HCT116 (cell line): Measurements from ENCODE around the gene PRMT5. TPM values are rescaled to one million over a fixed set of nuclear protein-coding genes. Genes with fewer than 3 reads are reported as not detected.
A peak's percentile ranks its signal among the peaks of the same experiment; 100 is the strongest.

Experiments used
- ATAC-seq: fragments of 200-7000 bp; cut with Tn5 transposase; 2 replicates; pipeline ENCODE4 v1.9.1; 2020; ENCODE audit warnings: mild to moderate bottlenecking, moderate library complexity
- BruUV-seq: library from RNA; stranded (reverse); fragments of 400-500 nt; replicated peaks from 2 replicates; lab custom pipeline; 2021; lab: Mats Ljungman, UMichigan
- CTCF ChIA-PET: fragments of 300-600 bp; sonication (Branson Sonifier 250); formaldehyde crosslinking; loops from one replicate; lab custom pipeline; 2021; ENCODE audit warnings: antibody characterized with exemption; lab: Charles Lee
- POLR2A ChIA-PET: fragments of 300-600, 350-600 bp; sonication (Branson Sonifier 250); formaldehyde crosslinking; loops from one replicate; lab custom pipeline; 2021; ENCODE audit warnings: antibody characterized with exemption; lab: Charles Lee
- RAD21 ChIA-PET, 2 experiments: fragments of 300-600 bp; sonication (Branson Sonifier 250); formaldehyde crosslinking; loops; one replicate each; lab custom pipeline; 2023; ENCODE audit warnings: low total read pairs in 2 of 2; ENCODE audit not compliant: uncharacterized antibody in 2 of 2, unreplicated experiment in 2 of 2, low non-redundant PET in 1 of 2; lab: Charles Lee
- DNase-seq: peaks from one replicate; pipeline ENCODE4 v3.0.0-alpha.2; 2010; ENCODE audit warnings: low read depth, low spot score
- H2AFZ ChIP-seq: fragments of 200-600 bp; shearing (Covaris generic), sonication (generic); 2 replicates; pipeline ENCODE4 v1.6.1; 2017; ENCODE audit warnings: low read depth, mixed run types, mixed read lengths, antibody characterized with exemption, low read length; ENCODE audit not compliant: poor library complexity, severe bottlenecking
- H3K27ac ChIP-seq: 2 replicates; pipeline ENCODE4 v1.5.1; 2012; ENCODE audit warnings: low read depth, low read length
- H3K27me3 ChIP-seq: fragments of 200-600 bp; sonication (generic); 2 replicates; pipeline ENCODE4 v1.6.1; 2016; ENCODE audit warnings: mixed run types, low read length, mixed read lengths; ENCODE audit not compliant: insufficient read depth
- H3K36me3 ChIP-seq, 2 experiments: fragments of 200-500 bp in 1 of 2; fragments of 200-600 bp in 1 of 2; sonication (Bioruptor generic) in 1 of 2; sonication (generic) in 1 of 2; 2 replicates each; pipeline versions ENCODE4 v1.5.1 to v1.6.1; 2014 to 2016; ENCODE audit warnings: low read length in 2 of 2, inconsistent platforms in 1 of 2, mixed read lengths in 1 of 2, mixed run types in 1 of 2; ENCODE audit not compliant: insufficient read depth in 2 of 2, control insufficient read depth in 1 of 2
- H3K4me1 ChIP-seq, 2 experiments: fragments of 200-600 bp in 1 of 2; sonication (generic) in 1 of 2; 2 replicates each; pipeline versions ENCODE4 v1.5.1 to v1.6.1; 2012 to 2017; ENCODE audit warnings: low read length in 2 of 2, inconsistent platforms in 1 of 2, mild to moderate bottlenecking in 1 of 2, mixed read lengths in 1 of 2, mixed run types in 1 of 2, moderate library complexity in 1 of 2; ENCODE audit not compliant: insufficient read depth in 2 of 2, control insufficient read depth in 1 of 2
- H3K4me2 ChIP-seq: fragments of 200-600 bp; sonication (generic); 2 replicates; pipeline ENCODE4 v1.6.1; 2017; ENCODE audit warnings: mixed run types, low read length, mixed read lengths
- H3K4me3 ChIP-seq, 2 experiments: fragments of 200-600 bp in 1 of 2; sonication (generic) in 1 of 2; replicated peaks in 1 of 2; 2 replicates each; pipeline ENCODE4 v1.5.1; 2011 to 2016; ENCODE audit warnings: low read length in 2 of 2, control low read depth in 1 of 2, low read depth in 1 of 2, mild to moderate bottlenecking in 1 of 2, mixed read lengths in 1 of 2, mixed run types in 1 of 2
- H3K79me2 ChIP-seq: fragments of 200-600 bp; sonication (generic); 2 replicates; pipeline ENCODE4 v1.6.1; 2017; ENCODE audit warnings: mild to moderate bottlenecking, mixed run types, low read length, moderate library complexity, mixed read lengths; ENCODE audit not compliant: insufficient read depth
- H3K9ac ChIP-seq: fragments of 200-600 bp; sonication (generic); 2 replicates; pipeline ENCODE4 v1.6.1; 2016; ENCODE audit warnings: low read length, mixed read lengths
- H3K9me2 ChIP-seq: fragments of 200-600 bp; sonication (generic), shearing (Covaris generic); 2 replicates; pipeline ENCODE4 v1.6.1; 2017; ENCODE audit warnings: mixed run types, mild to moderate bottlenecking, moderate library complexity; ENCODE audit not compliant: insufficient read depth
- H3K9me3 ChIP-seq, 2 experiments: fragments of 200-500 bp in 1 of 2; fragments of 200-600 bp in 1 of 2; sonication (Bioruptor generic) in 1 of 2; sonication (generic) in 1 of 2; 2 replicates each; pipeline ENCODE4 v1.6.1; 2014 to 2017; ENCODE audit warnings: low read length in 2 of 2, mixed read lengths in 2 of 2, inconsistent platforms in 1 of 2, low read depth in 1 of 2, mild to moderate bottlenecking in 1 of 2, mixed run types in 1 of 2, moderate library complexity in 1 of 2; ENCODE audit not compliant: control insufficient read depth in 1 of 2, insufficient read depth in 1 of 2
- H4K20me1 ChIP-seq: fragments of 200-600 bp; sonication (generic), shearing (Covaris generic); 2 replicates; pipeline ENCODE4 v1.6.1; 2017; ENCODE audit warnings: mixed run types, mild to moderate bottlenecking, moderate library complexity; ENCODE audit not compliant: insufficient read depth
- ATF3 ChIP-seq: IDR thresholded peaks from 2 replicates; pipeline ENCODE4 v1.6.1; 2012
- CEBPB ChIP-seq: IDR thresholded peaks from 2 replicates; pipeline ENCODE4 v1.6.1; 2012; ENCODE audit warnings: low read depth
- CTCF ChIP-seq, 3 experiments: fragments of 200-600 bp in 1 of 3; sonication (generic) in 1 of 3; IDR thresholded peaks in 2 of 3; conservative IDR thresholded peaks in 1 of 3; 2 replicates each; pipeline ENCODE4 v1.5.1; 2012 to 2017; ENCODE audit warnings: low read depth in 2 of 3, low read length in 2 of 3, antibody characterized with exemption in 1 of 3, borderline replicate concordance in 1 of 3, control low read depth in 1 of 3, mild to moderate bottlenecking in 1 of 3, mixed read lengths in 1 of 3, mixed run types in 1 of 3, moderate library complexity in 1 of 3; ENCODE audit not compliant: insufficient read depth in 1 of 3
- EGR1 ChIP-seq: IDR thresholded peaks from 2 replicates; pipeline ENCODE4 v1.6.1; 2012; ENCODE audit warnings: low read depth
- ELF1 ChIP-seq: IDR thresholded peaks from 2 replicates; pipeline ENCODE4 v1.6.1; 2012; ENCODE audit warnings: low read depth, borderline replicate concordance
- EZH2phosphoT487 ChIP-seq: fragments of 200-600 bp; IDR thresholded peaks from 2 replicates; pipeline ENCODE4 v1.6.1; 2018; ENCODE audit warnings: antibody characterized with exemption, borderline replicate concordance
- FOSL1 ChIP-seq: IDR thresholded peaks from 2 replicates; pipeline ENCODE4 v1.6.1; 2012; ENCODE audit warnings: low read depth
- JUND ChIP-seq: IDR thresholded peaks from 2 replicates; pipeline ENCODE4 v1.6.1; 2012
- POLR2A ChIP-seq: IDR thresholded peaks from 2 replicates; pipeline ENCODE4 v1.7.0; 2011; ENCODE audit warnings: borderline replicate concordance; ENCODE audit not compliant: insufficient read depth, insufficient read length; ENCODE audit errors: extremely low read depth
- RAD21 ChIP-seq: IDR thresholded peaks from 2 replicates; pipeline ENCODE4 v1.6.1; 2012; ENCODE audit warnings: low read depth, mild to moderate bottlenecking
- REST ChIP-seq: IDR thresholded peaks from 2 replicates; pipeline ENCODE4 v1.6.1; 2012; ENCODE audit warnings: low read depth
- SP1 ChIP-seq: IDR thresholded peaks from 2 replicates; pipeline ENCODE4 v1.6.1; 2012; ENCODE audit warnings: low read depth
- SRF ChIP-seq: IDR thresholded peaks from 2 replicates; pipeline ENCODE4 v1.6.1; 2012; ENCODE audit warnings: low read depth
- TCF7L2 ChIP-seq: IDR thresholded peaks from 2 replicates; pipeline ENCODE4 v1.7.0; 2011; ENCODE audit warnings: borderline replicate concordance, inconsistent platforms; ENCODE audit not compliant: insufficient read depth, insufficient read length; ENCODE audit errors: extremely low read depth
- YY1 ChIP-seq: IDR thresholded peaks from 2 replicates; pipeline ENCODE4 v1.6.1; 2011; ENCODE audit warnings: low read length, low read depth, moderate library complexity, mild to moderate bottlenecking; ENCODE audit not compliant: insufficient replicate concordance; ENCODE audit errors: extremely low read depth
- ZBTB33 ChIP-seq: IDR thresholded peaks from 2 replicates; pipeline ENCODE4 v1.6.1; 2011; ENCODE audit warnings: mild to moderate bottlenecking, low read length, moderate library complexity; ENCODE audit not compliant: insufficient replicate concordance; ENCODE audit errors: extremely low read depth
- ZFX ChIP-seq: fragments of 450-650 bp; IDR thresholded peaks from 2 replicates; pipeline ENCODE4 v1.6.1; 2017
- ZNF274 ChIP-seq: fragments of 200-500 bp; sonication (Bioruptor generic); IDR thresholded peaks from 2 replicates; pipeline ENCODE4 v1.6.1; 2014; ENCODE audit warnings: mild to moderate bottlenecking, low read depth, low read length, inconsistent platforms
- intact Hi-C: fragments of 100-400 bp; cut with micrococcal nuclease; formaldehyde crosslinking; loops from 2 replicates; pipeline ENCODE4 v1.10.0; 2022
- total RNA-seq: library from RNA; stranded (reverse); gene quantifications from one replicate; pipeline ENCODE4 v1.2.1, GENCODE V29; 2021; ENCODE audit not compliant: unreplicated experiment

Gene PRMT5
- total RNA-seq, 1 experiment from 2014 or later: 186 TPM

GRCh38 chr14:22872033-22872832 is 56.9 kb downstream of the PRMT5 start:
- Histone ChIP-seq H3K79me2 (no peaks in the 10 kb centered on the region), H3K36me3 (peaks cover 3% of the 10 kb centered on the region in 2 experiments; a peak in 1 of 4 replicates), H3K4me3 (peak overlapping the region; percentile 71 to 89), H3K9ac (peak overlapping the region; percentile 78), H3K27me3 (no peaks in the 10 kb centered on the region), H4K20me1 (no peaks in the 10 kb centered on the region), H3K4me1 (peaks cover 14 to 28% of the 10 kb centered on the region in 2 experiments), H3K9me3 (no peaks in the 10 kb centered on the region), H3K9me2 (no peaks in the 10 kb centered on the region), H3K4me2 (peak overlapping the region; percentile 82), H2AFZ (peak overlapping the region; percentile 2), H3K27ac (peak overlapping the region; percentile 98)
- no TSS peak for BruUV-seq
- CTCF ChIA-PET: interaction anchor here (0.6 to 3.8 kb wide), 16 partner anchors 10 to 302 kb away, joined by 3 to 51 read pairs (median 4); partner anchors contain the start of gene REM2
- peak; percentile 69 for ATAC-seq
- intact Hi-C loops: loop anchor here (1.0 to 5.0 kb wide), 3 partner anchors 14 to 45 kb away; partner anchors contain the start of gene RBM23
- POLR2A ChIA-PET: interaction anchor here (1.0 to 3.0 kb wide), 3 partner anchors 10 to 221 kb away, joined by 5 to 24 read pairs (median 7); partner anchors contain the start of gene REM2
- RAD21 ChIA-PET: interaction anchor here (0.7 to 1.2 kb wide), 2 partner anchors 19 to 216 kb away, joined by 3 read pairs; no protein-coding TSS in a partner anchor
- DNase-seq: peak; percentile 64
- TF ChIP-seq FOSL1: no peak
- no peak; the same call in 1 of the 2 replicates for TF ChIP-seq ELF1
- peak; percentile 67 for TF ChIP-seq YY1
- no peak for TF ChIP-seq ZNF274
- no peak for TF ChIP-seq REST
- TF ChIP-seq RAD21: peak; percentile 79
- TF ChIP-seq POLR2A: no peak
- peak; percentile 84 to 98 (median 98) for TF ChIP-seq CTCF (IDR thresholded peaks at IDR 0.05 in 2 of 3, conservative IDR thresholded peaks at IDR 0.05 in 1 of 3; ENCODE audit: borderline replicate concordance in 1 of 3, insufficient read depth in 1 of 3, low read depth in 2 of 3, low read length in 2 of 3)
- no peak for TF ChIP-seq ATF3
- no peak for TF ChIP-seq SRF
- TF ChIP-seq EGR1: no peak
- no peak for TF ChIP-seq CEBPB
- no peak for TF ChIP-seq ZBTB33
- TF ChIP-seq EZH2phosphoT487: no peak
- TF ChIP-seq SP1: no peak
- TF ChIP-seq JUND: no peak
- TF ChIP-seq TCF7L2: no peak
- peak; percentile 42; the same call in 1 of the 2 replicates for TF ChIP-seq ZFX
